GM21515 (cell line): ENCODE measurements around the gene FAM117A.
"Not testable (repeated sequence)": the region's sequence is repeated elsewhere in the genome, so short reads cannot be mapped to it uniquely, and the experiment has no call there.

ENCODE experiments used
- ATAC-seq: cut with Tn5 transposase; IDR thresholded peaks from one replicate; pipeline ENCODE4 v1.9.1; 2021; ENCODE audit not compliant: unreplicated experiment

Gene FAM117A

DNA sequence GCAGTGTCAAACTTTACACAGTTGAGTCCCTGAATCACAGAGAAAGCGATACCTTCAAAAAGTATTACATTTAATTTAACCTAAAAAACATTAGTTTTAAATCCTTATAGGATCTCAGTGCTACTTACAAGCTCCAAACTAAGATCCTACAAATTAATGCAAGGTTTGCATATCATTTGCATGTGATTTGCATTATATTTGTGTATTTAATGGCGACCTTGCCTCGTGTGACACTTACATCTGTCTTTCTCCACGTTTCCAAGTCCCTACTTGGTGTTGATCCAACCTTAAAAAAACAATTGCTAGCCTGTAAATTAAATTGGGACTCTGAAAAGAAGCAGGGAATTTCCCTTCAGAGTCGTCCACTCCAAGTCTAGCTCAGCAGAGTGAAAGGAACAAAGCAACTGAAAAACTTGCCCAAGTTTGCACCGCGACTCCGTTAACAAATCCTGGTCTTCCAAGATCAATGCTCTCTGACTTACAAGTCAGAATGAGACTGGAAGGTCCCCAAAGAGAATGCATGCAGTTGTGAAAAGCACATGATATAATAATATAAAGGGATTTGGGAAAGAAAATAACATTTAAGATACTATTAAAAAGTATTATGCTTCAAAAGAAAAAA is 739 bp upstream of the FAM117A start:
- no peak for ATAC-seq

DNA sequence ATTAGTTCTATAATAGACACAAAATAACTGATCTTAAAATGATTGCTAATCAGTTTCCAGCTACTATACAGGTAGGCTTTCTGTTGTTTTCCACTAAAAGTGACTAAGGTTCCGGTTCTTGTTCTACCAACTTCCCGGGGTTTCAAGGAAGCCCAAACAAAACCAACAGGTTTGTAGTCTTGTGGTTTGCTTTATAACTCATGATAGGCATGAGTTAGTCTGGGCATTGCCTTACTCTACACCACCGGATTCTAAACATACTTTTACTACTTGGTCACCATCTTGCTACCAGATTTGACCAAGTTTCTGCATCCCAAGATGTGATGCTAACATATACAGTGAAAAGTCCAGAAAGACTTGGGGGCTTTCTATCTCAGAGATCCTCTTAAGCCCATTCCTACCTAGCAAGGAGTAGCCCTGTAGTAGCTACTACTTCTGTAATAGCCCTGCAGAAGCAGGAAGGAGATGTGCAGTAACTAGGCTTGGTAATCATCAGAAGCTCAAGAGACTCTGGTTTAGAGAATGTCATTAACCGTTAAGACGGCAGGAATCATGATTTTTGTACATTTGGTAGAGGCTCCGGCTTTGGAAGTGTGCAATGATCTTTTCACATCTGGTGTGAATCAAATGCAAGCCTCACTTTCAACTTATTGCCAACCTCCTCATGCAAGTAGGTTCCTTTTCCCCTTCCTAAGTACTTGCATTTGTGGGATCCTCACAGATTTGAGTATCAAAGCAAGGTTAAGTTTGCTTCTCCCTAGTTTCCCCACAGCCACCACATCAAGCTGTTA is 1.6 kb downstream of the FAM117A start:
- no peak for ATAC-seq

DNA sequence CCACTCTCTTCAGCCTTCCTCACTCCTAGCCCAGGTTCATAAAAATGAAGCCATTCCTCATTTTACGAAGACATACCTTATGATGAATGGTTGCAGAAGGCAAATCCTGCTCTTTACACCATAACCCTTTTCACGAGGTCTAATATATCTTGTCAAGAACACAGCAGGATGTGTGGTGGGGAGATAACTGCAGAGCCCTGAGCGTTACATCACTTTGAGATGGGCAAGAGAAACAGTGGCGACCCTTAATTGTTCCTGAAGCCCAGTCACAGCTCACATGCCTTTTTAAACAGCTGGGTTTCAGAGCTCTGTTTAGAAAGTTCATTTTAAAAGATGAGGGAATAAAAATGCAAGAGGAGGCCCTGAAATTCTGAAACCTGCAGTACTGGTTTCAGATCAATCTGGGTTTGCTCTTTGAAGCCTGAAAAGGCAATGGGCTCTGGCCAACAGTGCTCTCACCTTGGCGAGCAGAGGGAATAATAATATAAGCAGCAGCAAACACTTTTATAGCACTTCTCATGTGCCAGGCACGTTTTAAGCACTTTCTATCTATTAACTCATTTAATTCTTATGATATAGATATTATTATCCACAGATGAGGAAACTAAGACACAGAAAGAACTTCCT is 2.9 kb downstream of the FAM117A start:
- ATAC-seq = no peak

DNA sequence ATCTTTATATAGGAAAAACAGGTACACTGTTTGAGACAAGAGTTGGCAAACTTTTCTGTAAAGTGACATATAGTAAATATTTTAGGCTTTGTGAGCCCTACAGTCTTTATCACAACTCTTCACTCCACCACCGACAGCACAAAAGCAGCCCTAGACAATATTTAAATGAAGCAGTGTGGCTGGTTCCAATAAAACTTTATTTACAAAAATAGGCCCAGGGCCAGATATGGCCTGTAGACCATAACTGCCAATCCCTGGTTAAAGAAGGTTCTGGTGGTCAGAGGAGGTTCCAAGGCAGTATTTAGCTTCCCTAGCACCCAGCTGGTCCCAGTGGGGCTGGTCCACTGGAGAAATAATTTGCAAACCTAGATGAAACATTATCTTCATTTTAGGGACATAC is 3.6 kb downstream of the FAM117A start:
- no peak for ATAC-seq

DNA sequence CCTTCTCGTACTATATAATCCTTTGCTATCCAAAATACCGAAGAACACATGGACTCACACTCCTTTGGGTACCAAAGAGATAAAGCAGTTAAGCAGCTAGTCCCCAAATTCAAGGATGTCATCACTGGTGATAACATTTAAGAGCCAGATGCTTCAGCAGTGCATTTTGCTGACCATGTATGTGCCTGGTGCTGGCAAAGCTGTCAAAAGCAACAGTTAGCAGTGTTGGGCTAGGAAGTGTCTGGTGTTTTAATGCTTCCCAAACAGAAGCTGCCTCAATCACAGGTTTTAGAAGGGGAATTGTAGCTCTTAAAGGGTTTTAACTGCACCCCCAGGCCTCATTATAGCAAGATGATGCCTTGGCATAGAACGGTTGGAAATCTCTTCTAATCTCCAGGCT is 4.7 kb downstream of the FAM117A start:
- ATAC-seq = no peak

DNA sequence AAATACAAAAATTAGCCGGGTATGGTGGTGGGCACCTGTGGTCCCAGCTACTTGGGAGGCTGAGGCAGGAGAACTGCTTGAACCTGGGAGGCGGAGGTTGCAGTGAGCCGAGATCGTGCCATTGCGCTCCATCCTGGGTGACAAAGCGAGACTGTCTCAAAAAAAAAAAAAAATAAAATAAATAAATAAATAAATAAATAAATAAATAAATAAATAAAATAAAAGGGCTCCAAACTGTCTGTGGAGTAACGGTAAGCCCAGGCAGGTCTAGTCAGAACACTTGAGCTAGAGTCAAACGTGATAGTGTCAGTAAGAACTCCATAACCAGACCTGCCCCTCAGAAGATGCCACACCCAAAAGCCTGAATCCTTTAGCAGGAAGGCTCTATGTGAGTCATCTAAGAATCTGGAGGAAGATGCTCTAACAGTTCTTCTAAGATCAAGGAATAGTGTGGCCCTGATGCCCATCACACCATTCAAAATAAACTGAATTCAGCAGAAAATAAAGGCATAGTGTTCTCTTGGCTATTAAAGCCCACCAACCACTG is 5.4 kb downstream of the FAM117A start:
- ATAC-seq = not testable (repeated sequence)

DNA sequence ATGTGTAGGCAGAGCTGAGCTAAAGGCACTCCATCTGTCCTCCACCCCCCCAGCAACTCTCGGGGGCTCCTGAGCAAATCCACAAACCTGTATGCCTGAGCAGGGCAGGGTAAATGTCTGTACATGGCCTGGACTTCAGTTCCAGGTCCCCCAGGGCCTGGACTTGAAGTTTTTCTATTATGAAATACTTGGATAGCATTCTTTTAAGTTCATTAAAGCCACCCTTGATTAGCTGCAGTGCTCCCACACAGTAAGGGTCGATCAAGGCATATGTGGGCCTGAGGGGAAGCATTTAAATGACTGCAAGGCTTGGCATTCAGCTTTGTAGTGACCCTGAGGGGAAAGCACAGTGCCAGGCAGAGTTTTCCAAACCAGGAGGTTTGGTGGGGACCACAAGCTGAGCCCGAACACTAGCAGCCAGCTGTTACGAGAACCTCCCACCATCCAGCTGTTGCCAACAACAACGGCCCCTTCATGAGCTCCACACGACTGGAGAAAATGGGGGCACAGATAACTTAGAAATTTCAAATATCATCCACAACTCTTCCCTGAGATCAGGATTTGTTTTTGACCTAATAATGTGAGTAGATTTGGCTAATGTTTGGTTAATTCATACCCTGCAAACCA is 6.7 kb downstream of the FAM117A start:
- ATAC-seq = no peak

DNA sequence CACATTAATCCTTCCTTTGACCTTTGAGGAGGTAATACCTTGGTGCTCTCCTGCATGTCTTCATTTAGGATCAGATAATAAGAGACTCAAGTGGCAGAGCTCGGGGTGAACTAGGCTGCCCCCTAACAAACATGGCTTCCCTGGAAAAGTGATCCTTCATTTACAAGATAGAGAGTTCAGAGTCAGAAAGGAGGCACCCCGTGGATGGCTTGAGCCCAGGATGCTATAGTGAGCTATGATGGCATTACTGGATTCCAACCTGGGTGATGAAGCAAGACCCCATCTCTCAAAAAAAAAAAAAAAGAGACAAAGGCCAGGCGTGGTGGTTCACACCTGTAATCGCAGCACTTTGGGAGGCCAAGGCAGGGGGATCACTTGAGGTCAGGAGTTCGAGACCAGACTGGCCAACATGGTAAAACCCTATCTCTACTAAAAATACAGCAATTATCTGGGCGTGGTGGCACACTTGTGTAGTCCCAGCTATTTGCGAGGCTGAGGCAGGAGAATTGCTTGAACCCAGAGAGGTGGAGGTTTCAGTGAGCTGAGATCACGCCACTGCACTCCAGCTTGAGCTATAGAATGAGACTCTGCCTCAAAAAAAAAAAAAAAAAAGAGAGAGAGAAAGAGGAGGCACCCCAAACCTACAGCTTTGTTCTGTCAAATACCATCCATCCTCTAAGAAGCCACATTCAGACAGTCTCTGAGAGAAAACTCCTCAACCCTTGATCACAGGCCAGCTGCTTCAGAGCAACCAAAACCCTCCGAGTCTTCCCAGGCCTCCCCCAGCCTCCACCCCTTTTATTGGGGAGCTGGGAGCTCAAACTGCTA is 7.4 kb downstream of the FAM117A start:
- no peak for ATAC-seq

DNA sequence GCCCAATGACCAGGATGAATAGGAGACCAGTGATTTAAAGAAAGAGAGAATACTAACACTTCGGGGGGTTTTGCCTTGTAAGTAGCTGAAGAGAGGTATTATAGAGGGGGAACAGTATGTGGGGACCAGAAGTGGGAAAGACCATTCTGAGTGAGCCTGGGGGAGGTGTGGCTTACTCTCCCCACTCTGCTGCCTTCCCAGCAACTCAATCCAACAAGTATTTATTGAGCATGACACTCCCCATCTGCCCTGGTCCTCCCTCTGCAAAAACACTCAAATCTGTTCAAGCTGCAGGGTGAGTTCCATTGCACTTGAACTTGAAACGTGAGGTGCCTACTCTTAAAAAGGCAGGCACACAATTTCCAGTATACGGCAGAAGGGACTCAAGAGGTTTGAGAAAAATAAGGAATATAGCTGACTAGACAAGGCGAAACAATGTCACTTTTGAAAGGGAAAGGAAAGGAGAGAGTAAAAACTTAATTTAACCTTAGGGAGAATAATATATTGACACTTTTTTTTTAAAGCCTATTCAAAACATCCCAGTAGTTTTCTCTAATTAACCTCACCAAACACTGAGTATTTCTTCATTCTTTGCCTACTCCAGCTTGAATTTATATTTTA is 8.2 kb downstream of the FAM117A start:
- ATAC-seq = no peak

DNA sequence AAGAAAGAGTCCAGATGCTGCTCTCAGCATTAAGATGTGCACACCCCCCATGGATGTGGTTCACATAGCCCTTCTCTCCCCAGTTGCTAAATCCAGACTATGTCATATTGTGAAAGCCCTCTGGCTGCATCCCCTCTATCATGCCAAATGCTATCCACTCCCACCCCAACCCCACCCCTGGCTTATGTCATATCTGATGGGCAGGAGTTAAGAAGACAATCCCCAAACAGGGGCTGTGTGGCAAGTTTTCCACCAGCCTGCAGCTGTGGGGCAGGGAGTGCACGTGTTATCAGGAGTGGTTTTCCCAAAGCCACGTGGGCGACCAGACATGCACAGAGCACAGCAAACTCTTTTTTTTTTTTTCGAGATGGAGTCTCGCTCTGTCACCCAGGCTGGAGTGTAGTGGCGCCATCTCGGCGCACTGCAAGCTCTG is 10.0 kb downstream of the FAM117A start:
- ATAC-seq = no peak

DNA sequence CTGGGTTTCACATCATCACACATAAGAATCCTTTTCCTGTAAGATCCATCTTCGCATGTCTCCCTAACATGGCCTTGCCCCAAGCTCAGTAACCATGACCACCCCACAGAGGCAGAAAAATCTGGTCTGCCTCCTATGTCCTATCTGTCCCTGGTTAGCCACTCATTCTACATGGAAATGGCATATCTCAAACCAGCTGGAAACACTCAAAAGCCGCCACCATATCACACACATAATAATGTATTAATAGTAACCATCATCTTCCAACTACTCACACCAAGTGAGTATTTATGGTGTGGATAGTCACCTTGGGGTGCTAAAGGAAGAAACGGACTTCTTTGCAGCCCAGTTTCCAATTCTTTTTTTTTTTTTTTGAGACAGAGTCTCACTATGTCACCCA is 11.4 kb downstream of the FAM117A start:
- ATAC-seq = no peak

DNA sequence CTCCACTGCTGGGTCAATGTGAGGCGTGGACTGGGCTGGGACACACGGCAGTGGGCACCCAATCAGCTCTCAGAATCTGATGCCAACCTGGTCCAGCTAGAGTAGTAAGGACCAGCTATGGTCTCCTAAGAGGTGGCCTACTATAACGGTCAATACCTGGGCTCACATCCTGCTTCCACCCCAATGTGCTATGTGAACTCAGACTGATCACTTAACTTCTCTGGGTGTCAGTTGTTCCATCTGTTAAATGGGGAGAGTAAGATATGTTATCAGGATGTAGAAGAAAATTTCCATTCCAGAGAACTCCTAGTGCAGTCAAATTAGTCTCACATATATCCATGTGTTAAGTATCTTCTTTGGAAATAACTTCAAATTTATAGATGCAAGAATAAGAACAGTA is 14.2 kb downstream of the FAM117A start:
- ATAC-seq = no peak

DNA sequence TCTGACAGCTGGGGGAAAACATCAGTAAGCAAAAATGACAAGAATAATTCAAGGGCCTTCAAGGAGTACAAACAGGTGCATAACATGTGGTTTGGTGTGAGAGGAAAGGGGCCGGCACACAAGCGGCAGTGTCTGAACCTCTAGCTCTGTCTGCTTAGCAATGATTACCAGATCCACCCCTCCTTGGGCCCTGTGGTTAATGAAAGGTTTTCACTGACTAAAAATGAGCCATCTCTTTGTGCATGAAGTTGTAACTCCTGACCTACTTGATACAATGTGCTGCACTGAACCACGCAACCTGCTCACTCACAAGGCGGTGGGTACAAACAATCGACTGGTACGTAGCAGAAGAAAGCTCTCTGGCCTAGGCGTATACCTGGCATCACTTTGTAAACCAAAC is 15.1 kb downstream of the FAM117A start:
- peak; percentile 77 for ATAC-seq

DNA sequence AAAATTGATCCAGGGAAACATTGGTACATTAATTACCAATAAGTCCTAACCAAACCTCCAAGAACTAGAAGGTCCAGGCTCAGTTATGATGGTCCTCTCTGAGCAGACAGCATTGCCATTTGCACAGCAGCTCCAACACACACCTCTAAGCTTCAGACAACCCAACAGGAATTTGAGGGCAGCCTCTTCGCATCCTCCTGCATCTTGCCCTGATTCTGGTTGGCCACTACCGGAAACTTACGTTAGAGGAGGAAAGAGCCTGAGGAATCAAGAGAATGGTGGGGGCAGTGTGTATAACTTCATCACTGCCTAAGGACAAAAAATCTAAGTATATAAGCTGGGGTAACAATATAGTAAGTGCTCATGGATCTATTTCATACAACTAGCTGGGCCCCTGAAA is 15.7 kb downstream of the FAM117A start:
- ATAC-seq = no peak

DNA sequence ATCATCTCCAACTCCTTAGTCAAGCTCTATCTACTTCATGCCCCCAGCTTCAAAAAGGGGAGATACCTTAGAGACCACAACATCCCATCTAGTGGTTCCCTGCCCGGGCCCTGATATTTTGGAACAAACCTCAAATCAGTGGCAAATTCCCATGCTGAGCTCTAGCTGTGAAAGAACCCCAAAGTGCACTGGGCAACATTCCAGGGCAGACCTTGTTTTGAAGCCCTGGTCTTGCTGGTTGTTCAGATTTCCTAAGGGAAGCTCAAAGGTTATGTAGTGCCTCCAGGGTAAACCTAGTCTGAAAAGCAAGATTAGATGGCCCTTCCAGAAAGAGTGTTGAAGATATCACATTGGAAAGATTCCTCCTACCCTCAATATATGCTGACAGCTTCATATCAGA is 16.3 kb downstream of the FAM117A start:
- no peak for ATAC-seq

DNA sequence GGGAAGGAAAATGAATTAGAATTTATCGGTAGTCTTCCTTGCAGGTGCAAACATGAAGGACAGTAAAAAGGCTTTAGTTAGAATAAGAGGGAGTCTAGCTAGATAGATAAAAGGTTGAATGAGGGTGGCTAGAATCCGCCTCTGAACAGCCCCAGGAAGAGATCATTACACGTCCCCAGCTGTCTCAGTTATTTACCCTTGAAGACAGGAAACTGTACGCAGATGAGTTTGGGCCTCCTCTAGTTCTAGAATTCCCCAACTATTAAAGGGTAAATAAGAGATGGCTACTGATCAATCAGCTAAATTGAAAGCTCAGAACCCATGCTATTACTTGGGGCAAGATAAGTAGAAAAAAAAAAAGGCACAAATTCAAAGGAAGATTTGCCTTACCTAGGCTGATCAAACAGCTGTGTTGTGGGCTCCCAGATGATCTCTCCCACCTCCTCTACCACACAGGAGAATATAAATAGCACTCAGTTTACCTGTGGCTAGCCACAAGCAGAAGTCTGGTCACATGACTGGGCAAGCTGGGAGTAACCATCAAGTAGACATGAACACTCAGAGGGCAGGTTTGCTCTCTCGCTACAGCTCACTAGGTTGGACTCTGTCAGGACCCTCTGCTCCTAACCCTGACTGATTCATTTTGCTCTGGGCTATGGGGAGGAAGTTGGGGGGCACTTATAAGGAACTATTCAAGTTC is 17.0 kb downstream of the FAM117A start:
- peak; percentile 53 for ATAC-seq

DNA sequence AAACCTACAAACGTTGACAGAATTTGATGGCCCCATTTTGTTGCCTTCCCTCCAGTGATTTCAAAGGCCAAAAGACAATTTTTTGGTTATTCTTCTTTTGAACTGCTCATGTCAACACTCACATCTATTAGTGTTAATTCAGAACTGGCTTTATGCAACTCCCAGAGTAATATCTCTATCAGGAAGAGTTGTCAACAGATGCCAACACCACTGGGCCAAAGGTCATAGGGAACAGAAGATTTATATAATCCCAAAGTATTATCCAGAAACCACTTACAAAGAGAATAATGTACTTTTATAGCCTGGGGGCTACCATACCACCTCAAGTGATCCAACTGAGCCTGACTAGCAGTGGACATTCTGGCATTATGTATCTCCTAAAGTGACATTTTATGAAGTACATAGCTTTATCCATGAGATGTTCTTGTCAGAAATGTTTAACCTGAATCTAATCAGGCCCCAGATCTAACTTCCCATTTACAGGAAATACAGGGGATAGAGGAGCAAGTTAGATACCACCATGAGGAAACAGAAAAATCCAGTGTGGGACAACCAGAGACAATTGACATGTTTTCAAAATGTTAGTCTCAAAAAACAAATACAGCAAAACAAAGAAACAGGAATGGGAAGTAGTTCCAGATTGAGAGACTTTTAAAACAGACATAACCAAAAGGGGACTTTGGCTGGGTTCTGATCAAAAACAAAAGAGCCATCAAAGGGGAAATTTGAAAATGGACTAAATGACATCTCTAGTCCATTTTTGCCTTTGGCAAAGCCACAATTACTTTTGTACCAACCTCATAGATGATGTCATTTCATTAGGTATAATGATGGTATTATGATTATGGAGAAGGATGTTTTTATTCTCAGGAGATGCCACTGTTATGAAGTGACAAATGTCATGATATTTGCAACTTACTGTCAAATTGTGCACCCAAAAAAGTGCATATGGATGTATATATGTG is 18.5 kb downstream of the FAM117A start:
- no peak for ATAC-seq

DNA sequence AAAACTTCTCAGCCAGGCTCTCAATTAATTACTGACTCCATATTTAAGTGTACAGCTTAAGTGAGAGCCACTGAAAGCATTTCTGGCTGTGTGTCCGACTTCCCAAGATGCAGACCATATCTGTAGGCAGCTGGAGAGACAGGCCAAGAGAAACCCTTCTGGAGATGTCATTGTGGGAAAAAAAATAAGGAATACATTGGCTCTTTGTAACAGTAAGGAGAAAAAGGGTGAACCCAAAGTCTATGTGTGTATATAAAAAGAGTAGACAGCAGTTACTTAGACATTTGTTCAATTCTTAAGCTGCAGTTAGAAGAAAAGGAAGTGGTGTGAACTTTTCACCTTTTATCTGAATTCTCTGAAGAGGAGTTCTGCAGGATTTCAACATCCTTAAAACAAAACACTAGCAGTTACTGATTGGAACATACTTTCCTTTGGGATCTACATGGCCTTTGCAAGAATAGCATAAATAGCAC is 21.7 kb downstream of the FAM117A start:
- ATAC-seq = no peak
